Central memory CD8-positive, alpha-beta T cell (primary cell): ENCODE results near the gene ATP10B.

Experiments
- ATAC-seq: fragments of 150-1000 bp; cut with Tn5 transposase; replicated peaks from 2 replicates; pipeline ENCODE4 v1.10.0; 2022; ENCODE audit warnings: mild to moderate bottlenecking, moderate FRiP score, moderate number of reproducible peaks; ENCODE audit not compliant: poor library complexity, severe bottlenecking; ENCODE audit errors: extremely low read depth
- DNase-seq, 2 donors: peaks; one replicate each; pipeline ENCODE4 v3.0.0; 2021; ENCODE audit warnings: low spot score in 2 of 2
- H3K27ac Mint-ChIP-seq: one replicate; pipeline ENCODE4 v1.8.0; 2022; ENCODE audit warnings: low read depth, mild to moderate bottlenecking, moderate library complexity, mixed read lengths
- H3K27me3 Mint-ChIP-seq: one replicate; pipeline ENCODE4 v1.8.0; 2022; ENCODE audit warnings: mixed read lengths
- H3K36me3 Mint-ChIP-seq: one replicate; pipeline ENCODE4 v1.8.0; 2022; ENCODE audit warnings: mild to moderate bottlenecking, moderate library complexity, mixed read lengths; ENCODE audit not compliant: insufficient read depth
- H3K4me1 Mint-ChIP-seq: one replicate; pipeline ENCODE4 v1.8.0; 2022; ENCODE audit warnings: mixed read lengths
- H3K4me3 Mint-ChIP-seq: one replicate; pipeline ENCODE4 v1.8.0; 2022; ENCODE audit warnings: mild to moderate bottlenecking, moderate library complexity, mixed read lengths
- H3K9me3 Mint-ChIP-seq: one replicate; pipeline ENCODE4 v1.8.0; 2022; ENCODE audit warnings: mixed read lengths

The ATP10B gene

DNA sequence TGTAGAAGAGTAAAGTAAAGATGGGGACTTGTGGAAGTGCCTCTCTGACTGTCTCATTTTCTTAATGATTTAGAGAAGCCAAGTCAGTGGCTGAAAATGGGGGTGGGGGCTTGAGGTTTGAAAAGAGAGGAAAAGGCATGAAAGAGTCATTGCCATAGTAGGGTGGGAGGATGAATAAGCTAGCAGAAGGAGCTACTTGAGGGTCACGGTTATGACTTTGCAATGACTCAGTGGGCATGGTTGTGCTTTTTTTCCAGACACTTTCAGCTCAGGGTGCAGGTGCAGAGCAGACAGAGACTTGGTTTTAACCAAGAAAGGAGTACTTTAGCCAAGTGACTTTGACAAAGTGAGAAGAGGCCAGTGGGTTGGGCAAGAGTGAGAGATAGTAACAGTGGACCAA, 312.6 kb downstream of the ATP10B start:
- no peaks in the 10 kb centered on the region for H3K36me3 Mint-ChIP-seq
- DNase-seq (no peak), ATAC-seq (no peak)
- no peak overlapping the region for H3K4me3 Mint-ChIP-seq
- H3K27me3 Mint-ChIP-seq: no peaks in the 10 kb centered on the region
- H3K27ac Mint-ChIP-seq: no peak overlapping the region
- H3K9me3 Mint-ChIP-seq: no peaks in the 10 kb centered on the region
- no peaks in the 10 kb centered on the region for H3K4me1 Mint-ChIP-seq

DNA sequence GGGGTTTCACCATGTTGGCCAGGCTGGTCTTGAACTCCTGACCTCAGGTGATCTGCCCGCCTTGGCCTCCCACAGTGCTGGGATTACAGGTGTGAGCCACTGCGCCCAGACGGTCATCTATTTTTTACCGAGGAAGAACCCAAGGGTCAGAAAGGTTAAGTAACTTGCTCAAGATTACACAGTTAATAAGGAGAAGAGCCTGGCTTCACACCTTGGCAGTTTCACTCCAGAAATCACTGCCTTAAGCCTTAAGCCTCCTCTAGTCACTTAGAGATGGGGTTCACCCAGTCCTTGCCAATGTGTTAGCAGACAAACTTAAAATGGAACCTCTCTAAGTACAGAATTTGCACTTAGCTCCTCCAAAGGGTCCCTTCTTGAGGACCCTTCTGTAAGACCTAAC, 314.1 kb downstream of the ATP10B start:
- no peaks in the 10 kb centered on the region for H3K9me3 Mint-ChIP-seq
- no peak for DNase-seq
- no peak for ATAC-seq

DNA sequence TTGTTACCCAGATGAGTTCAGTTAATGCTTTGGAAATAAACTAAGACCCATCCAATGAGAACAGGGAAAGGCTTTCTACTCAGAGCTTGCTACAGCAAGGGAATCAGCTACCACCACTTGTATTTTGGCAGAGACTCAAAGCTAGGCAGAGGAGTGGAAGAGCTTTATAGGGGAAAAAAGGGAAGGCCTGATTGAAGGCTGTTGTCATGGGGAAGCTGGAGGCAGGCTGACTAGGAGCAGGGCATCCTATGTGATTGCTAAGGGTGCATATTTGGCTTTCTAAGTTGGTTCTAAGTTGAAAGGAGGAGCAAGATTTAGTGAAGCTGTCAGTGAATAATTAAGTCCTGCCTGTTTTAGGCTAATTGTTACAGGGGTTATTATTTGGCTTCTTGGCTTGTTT, 314.9 kb downstream of the ATP10B start:
- H3K4me1 Mint-ChIP-seq: no peaks in the 10 kb centered on the region
- ATAC-seq: no peak
- H3K27me3 Mint-ChIP-seq: no peaks in the 10 kb centered on the region
- H3K4me3 Mint-ChIP-seq: no peak overlapping the region
- no peak for DNase-seq
- no peaks in the 10 kb centered on the region for H3K36me3 Mint-ChIP-seq
- H3K9me3 Mint-ChIP-seq: no peaks in the 10 kb centered on the region
- no peak overlapping the region for H3K27ac Mint-ChIP-seq

More for the DNA sequence above, 314.1 kb downstream of the ATP10B start:
- no peak overlapping the region for H3K27ac Mint-ChIP-seq
- H3K4me1 Mint-ChIP-seq: no peaks in the 10 kb centered on the region
- no peaks in the 10 kb centered on the region for H3K36me3 Mint-ChIP-seq
- H3K27me3 Mint-ChIP-seq: no peaks in the 10 kb centered on the region
- no peak overlapping the region for H3K4me3 Mint-ChIP-seq

DNA sequence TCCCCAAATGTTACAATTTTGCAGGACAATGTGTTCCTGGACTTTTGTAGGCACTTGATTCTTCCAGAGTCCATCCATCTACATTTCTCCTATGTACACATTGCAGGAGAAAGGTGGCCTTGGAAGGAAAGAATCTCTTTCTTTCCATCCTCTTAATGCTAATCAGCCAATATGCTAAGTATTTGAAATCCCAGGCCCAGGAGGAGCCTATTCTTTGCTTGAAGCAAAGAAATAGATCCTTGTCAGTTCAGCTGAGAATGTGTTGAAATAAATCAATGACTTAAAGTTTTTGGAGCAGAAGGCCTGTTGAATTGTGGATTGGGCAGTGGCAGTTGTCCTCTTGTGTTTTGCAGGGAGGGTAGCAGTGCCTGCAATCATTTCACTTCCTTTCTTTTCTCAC, 317.1 kb downstream of the ATP10B start:
- Mint-ChIP-seq H3K4me3 (no peak overlapping the region), H3K27me3 (no peaks in the 10 kb centered on the region), H3K36me3 (no peaks in the 10 kb centered on the region), H3K9me3 (no peaks in the 10 kb centered on the region), H3K27ac (no peak overlapping the region), H3K4me1 (no peaks in the 10 kb centered on the region)
- no peak for DNase-seq
- no peak for ATAC-seq

DNA sequence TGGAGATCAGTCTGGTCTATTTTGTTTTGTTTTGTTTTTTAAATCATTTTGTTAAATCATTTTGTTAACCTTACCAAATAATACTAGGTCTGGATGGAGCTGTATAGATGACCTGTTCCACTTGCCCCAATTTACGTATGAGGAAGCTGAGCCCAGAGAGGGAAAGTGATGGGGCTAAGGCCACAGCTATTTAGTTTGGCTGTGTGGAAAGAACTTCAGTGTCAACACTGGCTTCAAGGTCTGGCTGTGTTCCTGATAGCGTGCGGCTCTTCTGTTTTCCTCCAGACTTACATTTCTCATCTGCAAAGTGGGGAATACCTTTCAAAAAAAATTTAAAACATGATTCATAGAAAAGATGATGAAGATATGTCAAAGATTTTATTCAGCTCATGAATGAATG, 317.9 kb downstream of the ATP10B start:
- Mint-ChIP-seq H3K9me3 (no peaks in the 10 kb centered on the region), H3K4me1 (no peaks in the 10 kb centered on the region), H3K27me3 (no peaks in the 10 kb centered on the region), H3K36me3 (no peaks in the 10 kb centered on the region), H3K4me3 (no peak overlapping the region), H3K27ac (no peak overlapping the region)
- ATAC-seq (no peak), DNase-seq (no peak)

DNA sequence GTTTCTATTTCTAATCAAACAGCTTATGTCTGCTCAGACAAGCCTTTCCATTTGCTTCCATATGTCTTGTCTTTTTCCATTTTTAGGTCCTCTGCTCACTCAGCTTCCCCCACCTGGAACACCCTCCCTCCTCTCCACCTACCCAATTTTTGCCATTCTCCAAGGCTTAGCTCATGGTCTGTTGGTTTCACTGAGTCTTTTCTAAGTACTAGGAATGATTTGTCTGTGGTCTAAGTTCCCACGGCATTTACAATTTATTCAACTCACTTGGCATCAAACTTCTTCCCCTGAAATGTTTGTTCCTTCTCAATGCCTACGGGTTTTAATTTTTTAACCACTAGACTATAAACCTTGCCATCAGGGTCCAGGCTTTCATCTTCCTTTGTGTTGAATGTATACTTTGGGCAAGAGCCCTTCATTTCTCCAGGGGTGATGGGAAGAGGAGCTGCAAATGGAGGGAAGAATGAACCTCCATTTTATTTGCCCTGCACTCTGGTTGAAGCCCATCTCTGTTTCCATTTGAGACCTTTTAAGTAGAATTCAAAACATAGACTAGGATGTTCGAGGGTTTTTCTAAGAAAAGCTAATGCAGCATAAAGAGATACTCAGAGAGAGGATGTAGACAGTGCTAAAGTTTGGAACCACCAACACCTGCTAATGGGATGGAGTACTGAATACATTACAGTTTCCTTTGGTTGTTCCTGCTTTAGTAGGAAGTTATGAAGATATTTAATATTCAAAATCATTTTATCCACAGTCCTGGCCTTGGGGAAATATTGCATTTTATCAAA, 326.3 kb downstream of the ATP10B start:
- ATAC-seq: no peak
- H3K36me3 Mint-ChIP-seq: no peaks in the 10 kb centered on the region

DNA sequence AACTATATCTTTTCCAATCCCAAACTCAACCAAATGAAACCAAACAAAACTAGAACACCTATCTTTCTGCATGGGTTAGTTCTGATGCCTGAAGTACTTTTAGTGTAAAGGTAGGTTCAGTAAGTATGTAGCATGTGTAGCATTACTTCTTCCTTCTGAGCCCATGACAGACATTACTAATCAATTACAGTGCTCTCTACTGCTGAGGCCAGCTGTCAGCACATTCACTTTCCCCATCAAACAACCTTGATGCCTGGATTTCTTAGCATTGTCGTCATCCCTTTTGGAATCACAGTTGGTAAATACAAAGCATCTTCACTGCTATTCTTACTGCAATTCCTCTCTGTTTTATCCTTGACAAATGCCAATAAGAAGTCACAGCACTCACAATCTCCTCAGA, 327.2 kb downstream of the ATP10B start:
- Mint-ChIP-seq H3K4me3 (no peak overlapping the region), H3K36me3 (no peaks in the 10 kb centered on the region), H3K27me3 (no peaks in the 10 kb centered on the region), H3K27ac (no peak overlapping the region), H3K4me1 (no peaks in the 10 kb centered on the region), H3K9me3 (no peaks in the 10 kb centered on the region)
- DNase-seq: no peak
- ATAC-seq: no peak

More for the DNA sequence above, 326.3 kb downstream of the ATP10B start:
- H3K4me1 Mint-ChIP-seq: no peaks in the 10 kb centered on the region
- H3K9me3 Mint-ChIP-seq: no peaks in the 10 kb centered on the region
- H3K27ac Mint-ChIP-seq: no peak overlapping the region
- no peaks in the 10 kb centered on the region for H3K27me3 Mint-ChIP-seq
- no peak for DNase-seq
- H3K4me3 Mint-ChIP-seq: no peak overlapping the region

DNA sequence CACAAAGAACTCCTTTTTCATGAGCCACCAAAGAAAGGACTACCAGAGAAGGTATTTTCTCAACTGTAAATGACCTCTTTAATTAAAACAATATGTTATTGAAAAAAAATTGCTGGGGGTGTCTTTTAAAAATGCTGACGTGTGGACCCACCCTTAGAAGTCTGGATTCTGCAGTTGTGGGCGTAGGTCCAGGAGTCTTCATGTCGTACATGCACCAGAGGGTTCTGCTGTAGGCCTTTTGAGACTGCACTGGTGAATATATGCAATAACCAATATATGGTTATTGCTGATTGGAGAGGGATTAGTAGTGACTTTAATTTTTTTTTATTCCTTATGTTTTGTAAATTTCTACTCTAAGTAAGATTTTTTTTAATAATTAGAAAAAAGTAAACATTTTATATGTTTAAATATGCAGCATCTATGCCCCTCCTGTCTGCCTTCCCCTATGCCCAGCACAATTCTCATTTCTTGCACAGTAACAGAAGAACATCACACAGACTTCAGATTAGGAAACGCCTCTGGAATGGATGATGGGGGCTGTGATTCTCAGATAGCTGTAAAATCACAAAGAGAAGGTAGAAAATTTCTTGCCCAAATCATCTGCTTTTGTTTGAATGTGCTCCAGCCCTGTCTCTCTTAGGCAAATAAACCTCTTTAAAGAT, 328.4 kb downstream of the ATP10B start:
- H3K36me3 Mint-ChIP-seq: no peaks in the 10 kb centered on the region
- no peaks in the 10 kb centered on the region for H3K4me1 Mint-ChIP-seq
- no peak overlapping the region for H3K27ac Mint-ChIP-seq
- ATAC-seq: no peak
- H3K27me3 Mint-ChIP-seq: no peaks in the 10 kb centered on the region
- H3K9me3 Mint-ChIP-seq: no peaks in the 10 kb centered on the region
- no peak for DNase-seq
- no peak overlapping the region for H3K4me3 Mint-ChIP-seq

DNA sequence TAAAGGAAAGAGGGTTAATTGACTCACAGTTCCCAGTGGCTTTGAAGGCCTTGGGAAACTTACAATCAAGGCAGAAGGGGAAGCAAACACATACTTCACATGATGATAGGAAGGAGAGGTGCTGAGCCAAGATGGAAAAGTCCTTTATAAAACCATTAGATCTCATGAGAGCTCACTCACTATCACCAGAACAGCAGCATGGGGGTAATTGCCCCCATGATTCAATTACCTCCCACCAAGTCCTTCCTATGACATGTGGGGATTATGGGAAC, 330.7 kb downstream of the ATP10B start:
- no peaks in the 10 kb centered on the region for H3K27me3 Mint-ChIP-seq
- no peaks in the 10 kb centered on the region for H3K4me1 Mint-ChIP-seq
- no peak for ATAC-seq
- H3K27ac Mint-ChIP-seq: no peak overlapping the region
- H3K4me3 Mint-ChIP-seq: no peak overlapping the region
- H3K9me3 Mint-ChIP-seq: no peaks in the 10 kb centered on the region
- no peak for DNase-seq
- H3K36me3 Mint-ChIP-seq: no peaks in the 10 kb centered on the region

DNA sequence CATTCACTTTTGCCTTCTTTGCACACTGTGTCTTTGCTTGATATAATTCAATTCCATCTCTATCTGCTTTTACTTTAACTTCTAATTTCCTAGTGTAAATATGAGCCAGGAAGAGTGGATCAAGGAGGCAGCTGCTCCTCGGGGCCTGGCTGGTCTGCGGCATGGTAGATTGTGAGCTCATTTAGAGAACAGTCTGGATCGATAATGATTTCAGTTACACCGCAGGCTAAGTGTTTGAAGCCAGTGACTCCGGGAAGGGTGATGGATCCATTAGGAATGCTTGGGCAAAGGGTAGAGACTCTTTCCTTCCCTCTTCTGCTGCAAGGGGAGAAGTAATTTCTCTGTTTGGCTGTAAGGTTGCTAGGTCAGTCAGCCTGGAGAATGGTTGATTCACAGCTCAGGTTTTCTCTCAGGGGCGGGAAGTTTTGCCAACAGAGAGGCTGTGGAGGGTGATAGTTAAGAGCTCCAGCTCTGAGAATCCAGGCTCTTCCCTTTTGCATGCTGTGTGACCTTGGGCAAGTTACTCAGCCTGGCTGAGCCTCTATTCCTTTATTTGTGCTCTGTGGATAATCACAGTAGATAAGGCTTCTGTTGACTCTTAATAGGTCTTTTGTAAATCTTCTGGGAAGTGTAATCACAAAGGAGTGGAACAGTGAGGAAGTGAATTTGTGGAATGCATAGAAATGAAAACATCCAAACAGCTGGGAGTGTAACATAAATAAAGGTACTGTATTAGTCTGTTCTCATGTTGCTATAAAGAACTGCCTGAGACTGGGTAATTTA, 331.2 kb downstream of the ATP10B start:
- Mint-ChIP-seq H3K36me3 (no peaks in the 10 kb centered on the region), H3K4me3 (no peak overlapping the region), H3K9me3 (no peaks in the 10 kb centered on the region), H3K4me1 (no peaks in the 10 kb centered on the region), H3K27ac (no peak overlapping the region), H3K27me3 (no peaks in the 10 kb centered on the region)
- no peak for DNase-seq
- ATAC-seq: no peak

DNA sequence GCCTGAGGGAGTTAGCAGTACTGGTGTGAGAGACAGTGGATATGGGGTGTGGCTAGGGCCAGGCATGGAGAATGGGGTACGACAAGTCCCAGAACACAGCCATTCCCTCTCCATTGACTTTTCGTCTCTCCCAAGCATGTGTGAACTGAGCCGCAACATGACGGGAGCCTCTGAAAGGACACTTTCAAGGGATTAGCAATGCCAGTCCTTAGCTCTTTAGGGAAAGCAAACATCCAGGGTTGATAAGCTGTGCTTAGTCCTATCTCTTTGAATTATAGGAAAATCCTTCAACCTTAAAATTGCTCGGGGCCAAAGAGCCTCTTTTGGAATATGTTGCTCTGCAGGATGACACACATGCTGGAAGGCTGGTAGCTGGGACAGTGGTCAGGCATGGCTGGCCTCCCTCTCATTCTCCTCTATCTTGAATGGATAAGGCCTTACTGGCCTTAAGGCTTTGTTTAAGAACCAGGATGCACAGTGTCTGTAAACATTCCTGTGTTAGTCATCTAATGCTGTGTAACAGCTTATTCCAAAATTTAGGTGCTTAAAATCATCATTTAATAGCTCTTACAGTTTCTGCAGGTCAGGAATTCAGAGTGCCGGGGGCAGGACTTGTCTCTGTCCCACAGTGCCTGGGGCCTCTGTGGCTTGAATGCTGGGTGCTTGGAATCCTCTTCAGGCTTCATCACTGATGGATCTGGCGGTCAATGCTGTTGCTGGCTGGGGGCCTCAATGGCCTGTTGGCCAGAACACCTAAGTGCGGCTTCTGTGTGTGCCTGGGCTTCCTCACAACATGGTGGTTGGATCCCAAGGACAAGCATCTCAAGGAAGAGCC, 335.1 kb downstream of the ATP10B start:
- ATAC-seq (no peak), DNase-seq (no peak)
- Mint-ChIP-seq H3K9me3 (no peaks in the 10 kb centered on the region), H3K27me3 (peaks cover 6% of the 10 kb centered on the region), H3K4me3 (no peak overlapping the region), H3K36me3 (peaks cover 4% of the 10 kb centered on the region), H3K27ac (no peak overlapping the region), H3K4me1 (no peaks in the 10 kb centered on the region)

DNA sequence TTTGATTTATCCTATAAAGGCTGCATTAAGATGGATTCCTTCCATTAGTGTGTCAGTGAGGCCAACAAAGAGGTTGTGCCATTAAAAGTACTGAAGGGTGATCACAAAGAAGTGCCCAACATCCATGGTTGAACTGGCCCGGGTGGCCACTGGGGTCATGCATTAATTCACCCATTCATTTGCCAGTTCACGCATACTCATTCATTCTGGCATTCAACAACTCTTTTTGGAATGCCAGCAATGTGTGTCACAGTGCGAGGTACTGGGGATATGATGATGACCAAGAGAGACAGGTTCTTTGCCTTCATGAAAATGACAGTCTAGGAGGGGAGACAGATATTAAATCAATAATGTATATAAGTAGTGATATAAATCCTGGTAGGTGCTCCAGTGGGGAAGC, 337.1 kb downstream of the ATP10B start:
- H3K4me1 Mint-ChIP-seq: no peaks in the 10 kb centered on the region
- H3K27me3 Mint-ChIP-seq: peaks cover 15% of the 10 kb centered on the region
- no peak overlapping the region for H3K27ac Mint-ChIP-seq
- H3K4me3 Mint-ChIP-seq: no peak overlapping the region
- DNase-seq: no peak
- H3K9me3 Mint-ChIP-seq: no peaks in the 10 kb centered on the region
- peaks cover 4% of the 10 kb centered on the region for H3K36me3 Mint-ChIP-seq
- no peak for ATAC-seq
